GM18867 (cell line): ENCODE data around the gene EVA1B.

Experiments used
- ATAC-seq: cut with Tn5 transposase; IDR thresholded peaks from one replicate; pipeline ENCODE4 v1.9.1; 2021; ENCODE audit warnings: mild to moderate bottlenecking, moderate library complexity; ENCODE audit not compliant: unreplicated experiment

The EVA1B gene

GRCh38 chr1:36284061-36284460 lies 39.4 kb downstream of the EVA1B start:
- ATAC-seq = no peak

GRCh38 chr1:36279789-36280296 lies 43.6 kb downstream of the EVA1B start:
- ATAC-seq = no peak

- ATAC-seq = no peak
Observed at GRCh38 chr1:36279110-36279788, 44.2 kb downstream of the EVA1B start.

GRCh38 chr1:36276688-36277087 lies 46.8 kb downstream of the EVA1B start:
- no peak for ATAC-seq

GRCh38 chr1:36274201-36274600 lies 49.2 kb downstream of the EVA1B start:
- ATAC-seq = no peak

- no peak for ATAC-seq
Observed at GRCh38 chr1:36273024-36273423, 50.4 kb downstream of the EVA1B start.
